HG02571 (cell line): ENCODE results near the gene KANSL1.

Experiments
- ATAC-seq: cut with Tn5 transposase; IDR thresholded peaks from one replicate; pipeline ENCODE4 v1.9.1; 2021; ENCODE audit warnings: mild to moderate bottlenecking, moderate library complexity; ENCODE audit not compliant: unreplicated experiment

Gene KANSL1

GRCh38 chr17:46003907-46004748 lies 189.1 kb downstream of the KANSL1 start:
- ATAC-seq: no peak

DNA sequence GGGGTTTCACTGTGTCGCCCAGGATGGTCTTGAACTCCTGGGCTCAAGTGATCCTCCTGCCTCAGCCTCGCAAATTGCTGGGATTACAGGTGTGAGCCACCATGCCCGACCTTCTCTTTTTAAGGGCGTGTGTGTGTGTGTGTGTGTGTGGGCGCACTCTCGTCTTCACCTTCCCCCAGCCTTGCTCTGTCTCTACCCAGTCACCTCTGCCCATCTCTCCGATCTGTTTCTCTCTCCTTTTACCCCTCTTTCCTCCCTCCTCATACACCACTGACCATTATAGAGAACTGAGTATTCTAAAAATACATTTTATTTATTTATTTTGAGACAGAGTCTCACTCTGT lies 190.3 kb downstream of the KANSL1 start:
- ATAC-seq: no peak

DNA sequence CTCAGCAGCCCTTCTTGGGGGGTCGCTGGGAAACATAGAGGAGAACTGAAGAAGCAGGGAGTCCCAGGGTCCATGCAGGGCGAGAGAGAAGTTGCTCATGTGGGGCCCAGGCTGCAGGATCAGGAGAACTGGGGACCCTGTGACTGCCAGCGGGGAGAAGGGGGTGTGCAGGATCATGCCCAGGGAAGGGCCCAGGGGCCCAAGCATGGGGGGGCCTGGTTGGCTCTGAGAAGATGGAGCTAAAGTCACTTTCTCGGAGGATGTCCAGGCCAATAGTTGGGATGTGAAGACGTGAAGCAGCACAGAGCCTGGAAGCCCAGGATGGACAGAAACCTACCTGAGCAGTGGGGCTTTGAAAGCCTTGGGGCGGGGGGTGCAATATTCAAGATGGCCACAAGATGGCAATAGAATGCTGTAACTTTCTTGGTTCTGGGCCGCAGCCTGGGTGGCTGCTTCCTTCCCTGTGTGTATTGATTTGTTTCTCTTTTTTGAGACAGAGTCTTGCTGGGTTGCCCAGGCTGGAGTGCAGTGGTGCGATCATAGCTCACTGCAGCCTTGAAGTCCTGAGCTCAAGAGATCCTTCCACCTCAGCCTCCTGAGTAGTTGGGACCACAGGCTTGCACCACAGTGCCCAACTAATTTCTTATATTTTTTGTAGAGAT lies 190.8 kb downstream of the KANSL1 start:
- no peak for ATAC-seq

- no peak for ATAC-seq
Observed at GRCh38 chr17:46001390-46002310, 191.6 kb downstream of the KANSL1 start.

- ATAC-seq: no peak
Observed at GRCh38 chr17:46000757-46001156, 192.5 kb downstream of the KANSL1 start.

DNA sequence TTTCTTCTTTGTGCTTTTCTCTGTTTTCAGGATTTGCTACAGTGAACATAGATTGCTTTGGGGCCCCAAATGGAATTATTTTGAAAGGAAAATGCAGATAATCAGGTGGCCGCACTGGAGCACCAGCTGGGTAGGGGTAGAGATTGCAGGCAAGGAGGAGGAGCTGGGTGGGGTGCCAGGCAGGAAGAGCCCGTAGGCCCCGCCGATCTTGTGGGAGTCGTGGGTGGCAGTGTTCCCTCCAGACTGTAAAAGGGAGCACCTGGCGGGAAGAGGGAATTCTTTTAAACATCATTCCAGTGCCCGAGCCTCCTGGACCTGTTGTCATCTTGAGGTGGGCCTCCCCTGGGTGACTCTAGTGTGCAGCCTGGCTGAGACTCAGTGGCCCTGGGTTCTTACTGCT lies 192.9 kb downstream of the KANSL1 start:
- no peak for ATAC-seq

GRCh38 chr17:45999900-46000290 lies 193.3 kb downstream of the KANSL1 start:
- ATAC-seq: no peak

DNA sequence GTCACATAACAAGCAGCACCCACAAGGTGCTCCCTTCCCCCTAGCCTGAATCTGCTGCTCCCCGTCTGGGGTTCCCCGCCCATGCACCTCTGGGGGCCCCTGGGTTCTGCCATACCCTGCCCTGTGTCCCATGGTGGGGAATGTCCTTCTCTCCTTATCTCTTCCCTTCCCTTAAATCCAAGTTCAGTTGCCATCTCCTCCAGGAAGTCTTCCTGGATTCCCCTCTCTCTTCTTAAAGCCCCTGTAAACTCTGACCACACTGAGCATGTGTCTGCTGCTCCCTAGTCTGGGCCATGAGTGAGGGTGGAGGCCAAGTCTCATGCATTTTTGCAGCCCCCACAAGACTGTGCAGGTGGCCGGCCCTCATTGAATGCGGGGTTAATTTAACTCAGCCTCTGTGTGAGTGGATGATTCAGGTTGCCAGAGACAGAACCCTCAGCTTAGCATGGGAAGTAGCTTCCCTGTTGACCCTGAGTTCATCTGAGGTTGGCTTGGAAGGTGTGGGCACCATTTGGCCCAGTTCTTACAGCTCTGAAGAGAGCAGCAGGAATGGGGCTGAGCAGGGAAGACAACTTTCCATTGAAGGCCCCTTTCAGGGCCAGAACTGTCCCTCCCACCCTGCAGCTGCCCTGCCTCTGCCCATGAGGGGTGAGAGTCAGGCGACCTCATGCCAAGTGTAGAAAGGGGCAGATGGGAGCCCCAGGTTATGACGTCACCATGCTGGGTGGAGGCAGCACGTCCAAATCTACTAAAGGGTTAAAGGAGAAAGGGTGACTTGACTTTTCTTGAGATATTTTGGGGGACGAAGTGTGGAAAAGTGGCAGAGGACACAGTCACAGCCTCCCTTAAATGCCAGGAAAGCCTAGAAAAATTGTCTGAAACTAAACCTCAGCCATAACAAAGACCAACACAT lies 194.0 kb downstream of the KANSL1 start, which contains the start of gene STH:
STH (plus strand) TSS at position 264 of the 913 bp plus-strand sequence; CDS start at position 294, 30 bp downstream.
- ATAC-seq: no peak

DNA sequence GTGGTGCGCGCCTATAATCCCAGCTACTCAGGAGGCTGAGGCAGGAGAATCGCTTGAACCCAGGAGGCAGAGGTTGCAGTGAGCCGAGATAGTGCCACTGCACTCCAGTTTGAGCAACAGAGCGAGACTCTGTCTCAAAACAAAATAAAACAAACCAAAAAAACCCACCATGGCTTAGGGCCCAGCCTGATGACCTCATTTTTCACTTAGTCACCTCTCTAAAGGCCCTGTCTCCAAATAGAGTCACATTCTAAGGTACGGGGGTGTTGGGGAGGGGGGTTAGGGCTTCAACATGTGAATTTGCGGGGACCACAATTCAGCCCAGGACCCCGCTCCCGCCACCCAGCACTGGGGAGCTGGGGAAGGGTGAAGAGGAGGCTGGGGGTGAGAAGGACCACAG lies 195.6 kb downstream of the KANSL1 start:
- ATAC-seq: no peak

- ATAC-seq: no peak
Observed at GRCh38 chr17:45997166-45997565, 196.1 kb downstream of the KANSL1 start.

DNA sequence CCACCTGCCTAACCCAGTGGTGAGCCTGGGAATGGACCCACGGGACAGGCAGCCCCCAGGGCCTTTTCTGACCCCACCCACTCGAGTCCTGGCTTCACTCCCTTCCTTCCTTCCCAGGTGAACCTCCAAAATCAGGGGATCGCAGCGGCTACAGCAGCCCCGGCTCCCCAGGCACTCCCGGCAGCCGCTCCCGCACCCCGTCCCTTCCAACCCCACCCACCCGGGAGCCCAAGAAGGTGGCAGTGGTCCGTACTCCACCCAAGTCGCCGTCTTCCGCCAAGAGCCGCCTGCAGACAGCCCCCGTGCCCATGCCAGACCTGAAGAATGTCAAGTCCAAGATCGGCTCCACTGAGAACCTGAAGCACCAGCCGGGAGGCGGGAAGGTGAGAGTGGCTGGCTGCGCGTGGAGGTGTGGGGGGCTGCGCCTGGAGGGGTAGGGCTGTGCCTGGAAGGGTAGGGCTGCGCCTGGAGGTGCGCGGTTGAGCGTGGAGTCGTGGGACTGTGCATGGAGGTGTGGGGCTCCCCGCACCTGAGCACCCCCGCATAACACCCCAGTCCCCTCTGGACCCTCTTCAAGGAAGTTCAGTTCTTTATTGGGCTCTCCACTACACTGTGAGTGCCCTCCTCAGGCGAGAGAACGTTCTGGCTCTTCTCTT lies 196.8 kb downstream of the KANSL1 start:
- no peak for ATAC-seq

DNA sequence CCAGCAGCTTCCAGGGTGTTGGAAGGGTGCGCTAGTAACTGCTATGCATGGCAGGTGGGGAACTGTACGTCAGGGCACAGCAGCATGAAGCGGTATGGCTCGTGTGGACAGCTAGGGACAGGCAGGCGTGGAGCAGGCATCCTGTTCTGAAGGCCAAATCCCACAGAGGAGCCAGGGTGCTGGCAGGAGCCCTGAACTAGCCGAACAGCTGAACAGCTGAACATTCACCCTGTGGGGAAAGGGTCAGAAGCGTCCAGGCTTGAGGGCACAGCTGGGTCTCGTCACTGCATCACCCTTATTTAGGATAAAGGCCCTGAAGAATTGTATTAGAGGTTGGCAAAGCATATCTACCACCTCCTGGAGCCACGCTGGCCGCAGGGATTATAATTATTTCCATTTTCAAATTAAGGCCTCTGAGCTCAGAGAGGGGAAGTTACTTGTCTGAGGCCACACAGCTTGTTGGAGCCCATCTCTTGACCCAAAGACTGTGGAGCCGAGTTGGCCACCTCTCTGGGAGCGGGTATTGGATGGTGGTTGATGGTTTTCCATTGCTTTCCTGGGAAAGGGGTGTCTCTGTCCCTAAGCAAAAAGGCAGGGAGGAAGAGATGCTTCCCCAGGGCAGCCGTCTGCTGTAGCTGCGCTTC lies 197.5 kb downstream of the KANSL1 start:
- ATAC-seq: no peak

GRCh38 chr17:45994987-45995386 lies 198.2 kb downstream of the KANSL1 start:
- ATAC-seq: no peak

DNA sequence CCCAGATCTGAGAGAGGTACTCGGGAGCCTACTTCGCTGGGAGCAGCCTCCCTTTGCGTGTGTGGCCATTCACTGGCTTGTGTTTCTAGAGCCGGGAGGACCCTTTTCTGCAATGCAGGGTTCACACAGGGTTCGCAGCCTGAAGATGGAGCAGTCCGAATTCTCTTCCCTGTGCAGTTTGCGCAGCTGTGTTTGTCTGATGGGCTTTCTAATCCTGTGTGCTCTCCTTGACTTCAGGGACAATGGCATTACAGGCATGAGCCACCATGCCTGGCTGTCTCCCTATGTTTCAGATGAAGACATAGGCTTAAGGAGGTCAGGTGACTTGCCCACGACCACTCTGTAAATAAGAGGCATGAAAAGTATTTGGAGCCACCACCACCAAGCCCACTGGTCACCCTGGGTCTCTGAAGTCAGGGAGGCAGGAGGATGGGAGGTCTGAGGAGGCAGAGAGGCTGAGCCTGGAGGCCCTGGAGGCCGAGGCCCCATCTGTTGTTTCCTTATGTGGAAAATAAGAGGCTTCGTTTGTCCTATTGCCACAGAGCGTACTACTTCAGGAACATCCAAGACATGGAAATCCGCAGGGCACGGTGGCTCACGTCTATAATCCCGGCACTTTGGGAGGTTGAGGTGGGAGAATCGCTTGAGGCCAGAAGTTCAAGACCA lies 199.1 kb downstream of the KANSL1 start:
- ATAC-seq: no peak

DNA sequence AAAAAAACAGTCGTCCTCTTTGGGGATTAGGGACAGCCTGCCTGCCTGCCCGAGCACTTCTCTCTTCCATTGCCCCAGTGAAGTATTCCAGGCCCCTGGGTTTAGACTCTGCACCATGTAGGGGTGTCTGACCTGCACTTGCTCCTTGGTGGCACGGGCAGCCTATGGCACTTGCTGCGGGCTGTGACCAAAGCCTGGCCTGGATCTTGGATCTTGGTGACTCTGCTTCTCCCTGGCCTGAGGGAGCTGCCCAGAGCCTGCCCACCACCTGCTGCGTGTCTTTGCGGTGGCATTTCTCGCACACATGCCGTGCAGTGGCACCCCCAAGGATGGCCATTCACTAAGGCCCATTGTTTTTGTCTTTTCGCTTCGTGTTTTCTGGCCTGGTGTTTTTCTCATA lies 200.3 kb downstream of the KANSL1 start:
- no peak for ATAC-seq

GRCh38 chr17:45992175-45992574 lies 201.1 kb downstream of the KANSL1 start:
- no peak for ATAC-seq

- no peak for ATAC-seq
Observed at GRCh38 chr17:45991341-45991740, 201.9 kb downstream of the KANSL1 start.

DNA sequence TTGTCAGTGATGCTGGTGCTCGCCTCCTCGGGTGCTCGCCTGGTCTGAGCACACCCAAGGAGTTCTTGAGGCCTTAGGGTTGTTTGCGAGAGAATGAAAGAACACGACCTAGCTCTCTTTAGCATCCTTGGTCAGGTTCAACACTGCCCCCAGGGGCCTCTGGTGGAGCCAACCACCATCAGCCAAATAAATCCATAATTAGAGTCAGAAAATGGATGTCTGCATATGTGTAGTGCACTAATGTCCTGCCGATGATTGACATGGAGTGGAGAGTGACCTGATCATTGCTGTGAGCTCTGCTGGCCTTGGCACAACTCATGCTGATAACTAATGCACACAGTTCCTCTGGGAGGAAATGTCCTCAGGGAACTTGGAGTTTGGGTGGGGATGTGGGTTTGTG lies 202.3 kb downstream of the KANSL1 start:
- ATAC-seq: no peak

DNA sequence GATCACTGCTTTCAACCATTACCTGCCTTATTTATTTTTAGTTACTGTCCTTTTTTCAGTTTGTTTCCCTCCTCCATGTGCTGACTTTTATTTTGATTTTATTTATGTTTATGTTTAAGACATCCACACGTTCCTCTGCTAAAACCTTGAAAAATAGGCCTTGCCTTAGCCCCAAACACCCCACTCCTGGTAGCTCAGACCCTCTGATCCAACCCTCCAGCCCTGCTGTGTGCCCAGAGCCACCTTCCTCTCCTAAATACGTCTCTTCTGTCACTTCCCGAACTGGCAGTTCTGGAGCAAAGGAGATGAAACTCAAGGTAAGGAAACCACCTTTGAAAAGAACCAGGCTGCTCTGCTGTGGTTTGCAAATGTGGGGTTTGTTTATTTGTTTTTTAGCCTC lies 203.5 kb downstream of the KANSL1 start:
- ATAC-seq: no peak
